ENCODE measurements around the gene TRAPPC5.

- TF ChIP-seq CTCF (IDR thresholded peaks at IDR 0.05) (no peak), POLR2A (IDR thresholded peaks at IDR 0.05) (no peak), POLR2AphosphoS5 (IDR thresholded peaks at IDR 0.05) (no peak)
Observed at GRCh38 chr19:7676376-7676775, 4.3 kb upstream of the TRAPPC5 start.
